ENCODE data around the gene PHLPP1. TPM values are rescaled to one million over a fixed set of nuclear protein-coding genes. Genes with fewer than 3 reads are reported as not detected.

Gene PHLPP1
- total RNA-seq, 1 experiment from 2014 or later = 39.9 TPM

GRCh38 chr18:62885804-62886203 is 170.5 kb downstream of the PHLPP1 start:
- H2BK5ac ChIP-seq (ENCODE audit: insufficient read length, low read length) = no peak overlapping the region
- no peak overlapping the region for H4K8ac ChIP-seq (replicated peaks; ENCODE audit: insufficient read length, low read depth, low read length)
- H3K9ac ChIP-seq (ENCODE audit: extremely low read depth, insufficient read length, low read length) = no peak overlapping the region
- H3K9me3 ChIP-seq (ENCODE audit: control insufficient read depth, low read depth, low read length) = no peaks in the 10 kb centered on the region
- H4K91ac ChIP-seq (ENCODE audit: insufficient read length, low read depth, low read length) = no peak overlapping the region
- no peak overlapping the region for H2BK12ac ChIP-seq (ENCODE audit: insufficient read length, low read depth, low read length)
- H3K18ac ChIP-seq (ENCODE audit: insufficient read length, low read depth, low read length) = no peak overlapping the region
- no peak overlapping the region for H3K56ac ChIP-seq (ENCODE audit: insufficient read length, low read depth, low read length)
- Mint-ChIP-seq H3K9me3 (no peaks in the 10 kb centered on the region), H3K36me3 (ENCODE audit: insufficient read depth in 1 of 3, low read depth in 3 of 3) (peaks cover 0 to 2% (median 2%) of the 10 kb centered on the region in 3 experiments; a peak in 4 of 7 replicates), H3K4me3 (no peak overlapping the region), H3K27me3 (ENCODE audit: low read depth) (no peaks in the 10 kb centered on the region), H3K27ac (no peak overlapping the region), H3K4me1 (peaks cover 33 to 37% of the 10 kb centered on the region in 2 experiments)
- no peak overlapping the region for H3K4me2 ChIP-seq (ENCODE audit: insufficient read depth, insufficient read length, low read length)
- H2BK120ac ChIP-seq (ENCODE audit: low read depth, low read length, poor library complexity, severe bottlenecking) = no peak overlapping the region
- peaks cover 2% of the 10 kb centered on the region for H3K79me1 ChIP-seq (ENCODE audit: insufficient read depth, low read depth, low read length, poor library complexity, severe bottlenecking)
- H2AK5ac ChIP-seq (ENCODE audit: insufficient read length, low read length) = no peak overlapping the region
- no peak overlapping the region for H3K14ac ChIP-seq (ENCODE audit: insufficient read depth, low read length)
- H4K20me1 ChIP-seq (ENCODE audit: control insufficient read depth, insufficient read depth, insufficient read length) = no peaks in the 10 kb centered on the region
- H3K4ac ChIP-seq (ENCODE audit: low read depth, low read length) = no peak overlapping the region
- no peak overlapping the region for H3K23ac ChIP-seq (ENCODE audit: insufficient read length, low read depth, low read length)
- H3K27ac ChIP-seq (ENCODE audit: insufficient read length, low read depth, low read length) = no peak overlapping the region
- no peak overlapping the region for H4K5ac ChIP-seq (ENCODE audit: insufficient read length, low read depth, low read length)
- no peaks in the 10 kb centered on the region for H3K23me2 ChIP-seq (ENCODE audit: insufficient read length, low read depth, low read length, poor library complexity, severe bottlenecking)
- no peak overlapping the region for H2BK15ac ChIP-seq (ENCODE audit: low read depth, low read length)
- peaks cover 8% of the 10 kb centered on the region; the same call in 1 of the 2 replicates for H3K79me2 ChIP-seq (ENCODE audit: insufficient read depth, low read length)
- WGBS (ENCODE audit: extremely low coverage, insufficient read length, low lambda C conversion rate) = no CpG with 5 or more reads among the region's 3 CpGs
- DNase-seq = no peak
- no peak overlapping the region for H3T11ph ChIP-seq (ENCODE audit: low read length)
- TF ChIP-seq CTCF (conservative IDR thresholded peaks at IDR 0.05) = no peak
- peaks cover 7% of the 10 kb centered on the region; the same call in 1 of the 2 replicates for H3K4me1 ChIP-seq (ENCODE audit: insufficient read depth, low read length)
- H2BK20ac ChIP-seq (ENCODE audit: low read depth, low read length, poor library complexity, severe bottlenecking) = no peak overlapping the region
- H2AFZ ChIP-seq (ENCODE audit: low read length) = no peak overlapping the region
- H3K27me3 ChIP-seq (ENCODE audit: insufficient read depth, low read length) = no peaks in the 10 kb centered on the region

All from H9 (cell line).